Skeletal muscle tissue (tissue), 4 donors: ENCODE results near the gene LILRB1. TPM values are rescaled to one million over a fixed set of nuclear protein-coding genes. Genes with fewer than 3 reads are reported as not detected.

ENCODE experiments used
- H3K27ac ChIP-seq: one replicate; pipeline ENCODE4 v1.7.0; 2013; ENCODE audit warnings: mild to moderate bottlenecking, low read depth, low read length, inconsistent platforms
- H3K27me3 ChIP-seq, 3 donors: one replicate each; pipeline ENCODE4 v1.7.0; 2013; ENCODE audit warnings: low read length in 3 of 3; ENCODE audit not compliant: control insufficient read depth in 3 of 3, insufficient read depth in 3 of 3
- H3K36me3 ChIP-seq, 3 donors: one replicate each; pipeline ENCODE4 v1.7.0; 2013; ENCODE audit warnings: low read length in 3 of 3; ENCODE audit not compliant: control insufficient read depth in 3 of 3, insufficient read depth in 3 of 3
- H3K4me1 ChIP-seq, 3 donors: one replicate each; pipeline ENCODE4 v1.7.0; 2013; ENCODE audit warnings: low read length in 3 of 3, mild to moderate bottlenecking in 3 of 3; ENCODE audit not compliant: control insufficient read depth in 3 of 3, insufficient read depth in 3 of 3
- H3K4me3 ChIP-seq, 3 donors: one replicate each; pipeline ENCODE4 v1.7.0; 2013; ENCODE audit warnings: low read length in 3 of 3
- H3K9ac ChIP-seq, 3 donors: one replicate each; pipeline ENCODE4 v1.7.0; 2013; ENCODE audit warnings: low read length in 3 of 3, mild to moderate bottlenecking in 3 of 3, moderate library complexity in 2 of 3, low read depth in 1 of 3
- H3K9me3 ChIP-seq, 3 donors: one replicate each; pipeline ENCODE4 v1.7.0; 2013; ENCODE audit warnings: low read length in 3 of 3; ENCODE audit not compliant: control insufficient read depth in 3 of 3
- total RNA-seq: library from RNA; depleted of rRNA; stranded (reverse); fragments of >200 nt; gene quantifications from one replicate; pipeline ENCODE4 v1.2.3, GENCODE V29; 2014
- donor health status: Osteomylitis.

Gene LILRB1
- total RNA-seq, 1 donor from 2014 or later: 1.0 TPM

DNA sequence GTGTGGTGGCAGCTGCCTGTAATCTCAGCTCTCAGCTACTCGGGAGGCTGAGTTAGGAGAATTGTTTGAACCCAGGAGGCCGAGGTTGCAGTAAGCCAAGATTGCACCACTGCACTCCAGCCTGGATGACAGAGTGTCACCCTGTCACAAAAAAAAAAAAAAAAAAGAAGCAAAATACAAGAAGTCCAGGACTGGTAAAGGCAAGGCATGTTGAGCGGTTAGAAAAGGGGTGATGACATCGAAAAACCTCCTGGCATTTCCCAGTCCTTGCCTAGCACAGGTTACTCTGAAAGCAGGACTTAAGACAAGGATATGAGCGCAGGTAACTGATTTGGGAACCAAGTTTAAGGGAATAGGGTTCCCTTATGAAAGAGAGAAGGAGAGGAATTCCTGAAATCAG lies 30.0 kb downstream of the LILRB1 start:
- peaks cover 0 to 4% (median 0%) of the 10 kb centered on the region in 3 donors for H3K27me3 ChIP-seq
- peaks cover 0 to 4% (median 0%) of the 10 kb centered on the region in 3 donors for H3K9me3 ChIP-seq
- H3K4me3 ChIP-seq: no peak overlapping the region
- H3K36me3 ChIP-seq: no peaks in the 10 kb centered on the region
- H3K4me1 ChIP-seq: no peaks in the 10 kb centered on the region
- no peak overlapping the region for H3K27ac ChIP-seq
- no peak overlapping the region for H3K9ac ChIP-seq

DNA sequence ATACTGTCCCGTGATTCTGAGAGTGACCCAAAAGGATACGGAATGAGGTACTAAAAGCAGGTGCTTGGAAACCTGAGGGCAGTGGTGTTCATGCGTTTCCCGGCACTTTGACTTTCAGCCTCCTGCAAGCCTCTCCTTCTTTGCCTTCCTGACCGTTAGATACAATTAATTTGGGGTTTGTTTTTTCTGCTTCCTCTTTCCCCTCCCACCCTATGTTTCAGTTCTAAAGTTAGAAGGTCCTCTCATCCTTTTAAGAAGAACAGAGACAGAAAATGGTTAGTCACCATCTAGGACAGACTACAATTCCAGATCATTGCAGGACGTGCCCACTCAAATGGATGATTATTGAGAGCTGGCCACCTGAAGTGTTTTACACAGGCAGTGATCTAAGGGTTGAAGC lies 30.7 kb downstream of the LILRB1 start:
- H3K9me3 ChIP-seq: peaks cover 0 to 5% (median 0%) of the 10 kb centered on the region in 3 donors
- H3K36me3 ChIP-seq: no peaks in the 10 kb centered on the region
- H3K4me3 ChIP-seq: no peak overlapping the region
- H3K9ac ChIP-seq: no peak overlapping the region
- peaks cover 0 to 4% (median 0%) of the 10 kb centered on the region in 3 donors for H3K27me3 ChIP-seq
- H3K27ac ChIP-seq: no peak overlapping the region
- no peaks in the 10 kb centered on the region for H3K4me1 ChIP-seq

DNA sequence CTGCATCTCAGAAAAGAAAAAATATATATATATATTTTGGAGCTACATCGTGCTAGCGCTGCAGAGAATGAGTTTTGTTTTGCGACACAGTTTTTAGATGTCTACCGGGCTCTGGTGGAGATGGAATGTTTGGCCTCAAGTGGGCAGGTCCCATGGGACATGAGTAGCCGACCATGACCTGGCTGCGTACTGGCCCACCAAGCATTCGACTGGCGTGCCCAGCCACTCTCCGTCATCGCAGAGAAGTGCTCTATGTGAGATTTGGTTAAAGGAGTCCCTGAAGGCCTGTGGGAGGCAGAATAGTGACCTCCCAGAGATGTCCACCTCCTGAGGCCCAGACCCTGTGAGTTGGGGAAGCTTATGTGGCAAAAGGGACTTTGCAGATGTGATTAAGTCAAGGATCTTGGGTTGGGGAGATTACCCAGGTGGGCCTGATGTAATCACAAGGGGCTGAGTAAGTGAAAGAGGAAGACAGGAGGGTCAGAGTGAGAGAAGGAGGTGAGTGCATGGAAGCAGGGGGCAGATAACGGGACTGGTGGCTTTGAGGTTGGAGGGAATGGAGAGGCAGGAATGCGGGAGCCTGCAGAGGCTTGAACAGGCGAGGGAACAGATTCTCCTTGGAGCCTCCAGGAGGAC lies 31.7 kb downstream of the LILRB1 start:
- no peaks in the 10 kb centered on the region for H3K4me1 ChIP-seq
- H3K36me3 ChIP-seq: no peaks in the 10 kb centered on the region
- H3K27ac ChIP-seq: no peak overlapping the region
- peaks cover 0 to 5% (median 0%) of the 10 kb centered on the region in 3 donors for H3K9me3 ChIP-seq
- H3K4me3 ChIP-seq: no peak overlapping the region
- H3K9ac ChIP-seq: no peak overlapping the region
- H3K27me3 ChIP-seq: peaks cover 0 to 4% (median 0%) of the 10 kb centered on the region in 3 donors

DNA sequence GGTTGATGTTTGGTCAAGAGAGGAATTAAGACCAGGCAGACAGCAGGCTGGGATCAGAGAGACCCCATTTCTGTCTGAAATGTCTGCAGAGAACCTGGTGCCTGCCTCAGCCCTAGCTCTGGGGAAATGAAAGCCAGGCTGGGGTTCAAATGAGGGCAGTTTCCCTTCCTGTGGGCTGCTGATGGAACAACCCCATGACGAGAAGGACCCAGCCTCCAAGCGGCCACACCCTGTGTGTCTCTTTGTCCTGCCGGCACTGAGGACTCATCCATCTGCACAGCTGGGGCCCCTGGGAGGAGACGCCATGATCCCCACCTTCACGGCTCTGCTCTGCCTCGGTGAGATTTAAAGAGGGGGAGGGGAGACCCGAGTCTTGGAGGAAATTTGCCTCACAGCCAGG lies 32.4 kb downstream of the LILRB1 start, which contains the start of gene LILRB4:
LILRB4 (plus strand) TSS at position 256 of the 400 bp plus-strand sequence; CDS start at position 305, 49 bp downstream.
- no peak within 1 kb of the TSS for H3K27ac ChIP-seq
- H3K4me1 ChIP-seq: no peaks in the 10 kb centered on the region
- peaks cover 0 to 4% (median 0%) of the 10 kb centered on the region in 3 donors for H3K27me3 ChIP-seq
- H3K9ac ChIP-seq: no peak within 1 kb of the TSS
- peaks cover 0 to 5% (median 0%) of the 10 kb centered on the region in 3 donors for H3K9me3 ChIP-seq
- no peak within 1 kb of the TSS for H3K4me3 ChIP-seq
- H3K36me3 ChIP-seq: no peaks in the 10 kb centered on the region

DNA sequence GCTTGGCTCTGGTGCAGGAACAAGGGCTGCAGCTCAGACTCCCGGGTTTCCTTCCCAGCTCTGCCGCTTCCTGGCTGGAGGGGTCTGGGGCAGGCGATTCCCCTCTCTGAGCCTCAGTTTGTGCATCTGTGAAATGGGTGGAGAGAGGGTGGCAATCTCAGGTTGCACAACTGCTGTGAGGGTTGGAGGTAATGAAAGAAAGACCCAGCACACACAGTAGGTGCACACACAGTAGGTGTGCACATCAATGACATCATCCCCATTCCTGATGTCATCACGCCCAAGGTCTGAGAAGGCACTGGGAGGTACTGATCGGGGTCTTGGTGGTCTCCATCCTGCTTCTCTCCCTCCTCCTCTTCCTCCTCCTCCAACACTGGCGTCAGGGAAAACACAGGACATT lies 35.2 kb downstream of the LILRB1 start:
- no peak overlapping the region for H3K27ac ChIP-seq
- peaks cover 0 to 5% (median 0%) of the 10 kb centered on the region in 3 donors for H3K9me3 ChIP-seq
- peaks cover 0 to 4% (median 0%) of the 10 kb centered on the region in 3 donors for H3K27me3 ChIP-seq
- no peak overlapping the region for H3K9ac ChIP-seq
- no peaks in the 10 kb centered on the region for H3K36me3 ChIP-seq
- H3K4me1 ChIP-seq: no peaks in the 10 kb centered on the region
- H3K4me3 ChIP-seq: no peak overlapping the region

DNA sequence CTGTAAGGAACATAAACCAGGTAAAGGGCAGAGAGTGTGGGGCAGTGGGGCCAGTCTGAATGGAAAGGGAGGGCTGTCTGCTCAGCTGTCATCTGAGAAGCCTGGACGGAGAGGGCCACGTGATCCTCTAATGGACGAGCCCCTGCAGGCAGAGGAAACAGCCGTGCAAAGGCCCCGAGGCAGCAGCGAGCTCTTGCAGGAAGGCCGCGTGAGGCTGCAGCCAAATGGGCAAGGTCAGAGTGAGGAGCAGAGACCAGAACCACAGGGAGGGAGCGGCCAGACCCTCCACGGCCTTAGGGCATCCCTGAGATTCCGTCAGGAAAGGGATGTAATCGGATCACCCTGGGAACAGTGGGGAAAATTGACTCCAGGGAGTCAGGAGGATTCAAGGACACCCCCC lies 36.9 kb downstream of the LILRB1 start:
- Histone ChIP-seq H3K27me3 (peaks cover 0 to 4% (median 0%) of the 10 kb centered on the region in 3 donors), H3K9ac (no peak overlapping the region), H3K4me3 (no peak overlapping the region), H3K36me3 (no peaks in the 10 kb centered on the region), H3K4me1 (no peaks in the 10 kb centered on the region), H3K27ac (no peak overlapping the region), H3K9me3 (peaks cover 0 to 2% (median 0%) of the 10 kb centered on the region in 3 donors)

DNA sequence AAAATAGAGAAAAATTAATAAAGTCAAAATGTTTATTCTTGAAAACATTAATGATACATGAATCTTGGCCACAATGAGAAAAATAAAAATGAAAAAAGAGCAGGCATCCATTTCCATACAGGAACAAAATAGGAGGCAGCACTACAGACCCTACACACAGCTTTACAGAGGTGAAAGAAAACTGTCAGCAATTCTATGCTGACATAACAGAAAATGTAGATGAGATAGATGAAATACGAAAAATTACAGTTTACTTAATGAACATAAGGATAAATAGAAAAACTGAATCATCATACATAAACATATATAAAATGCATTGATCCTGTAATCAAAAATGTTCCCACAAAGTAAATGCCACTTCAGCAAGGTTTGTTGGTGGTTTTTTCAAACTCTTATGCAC lies 38.1 kb downstream of the LILRB1 start:
- no peak overlapping the region for H3K27ac ChIP-seq
- no peaks in the 10 kb centered on the region for H3K36me3 ChIP-seq
- peaks cover 0 to 4% (median 0%) of the 10 kb centered on the region in 3 donors for H3K27me3 ChIP-seq
- no peak overlapping the region for H3K9ac ChIP-seq
- H3K4me1 ChIP-seq: no peaks in the 10 kb centered on the region
- peaks cover 0 to 2% (median 0%) of the 10 kb centered on the region in 3 donors for H3K9me3 ChIP-seq
- no peak overlapping the region for H3K4me3 ChIP-seq

DNA sequence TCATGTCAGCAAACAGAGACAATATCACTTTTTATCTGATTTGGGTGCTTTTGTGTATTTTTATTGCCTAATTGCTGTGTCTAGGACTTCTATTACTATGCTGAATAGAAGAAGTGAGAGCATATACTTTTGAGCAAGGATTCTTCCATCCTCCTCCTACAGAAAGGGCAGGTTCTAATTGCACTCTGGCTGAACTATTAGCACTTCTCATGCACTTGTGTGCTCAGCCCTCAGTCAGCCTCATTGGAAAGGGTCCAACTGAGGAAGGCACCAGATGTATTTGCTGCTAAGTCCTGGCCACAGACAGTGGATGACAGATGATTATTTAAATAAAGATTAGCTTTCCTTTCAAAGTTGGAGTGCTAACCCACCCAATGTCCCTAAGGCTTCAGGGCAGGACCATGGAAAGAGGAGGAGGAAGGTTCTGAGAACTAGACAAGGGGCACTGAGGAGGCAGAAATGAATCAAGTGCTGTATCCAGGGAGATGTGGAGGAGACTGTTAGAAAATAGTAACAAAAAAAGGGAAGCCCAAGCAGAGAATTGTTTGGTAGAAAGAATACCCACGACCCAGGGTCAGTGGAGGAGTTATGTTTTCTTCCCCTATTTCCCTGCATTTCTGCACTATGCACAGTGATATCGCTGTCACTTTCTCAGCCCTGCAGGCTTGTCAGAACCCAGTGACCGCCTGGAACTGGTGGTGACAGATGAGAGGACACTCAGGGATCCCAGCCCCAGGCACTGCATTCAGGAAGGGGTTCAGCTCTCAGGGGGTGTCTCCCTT lies 40.5 kb downstream of the LILRB1 start:
- Histone ChIP-seq H3K9me3 (no peaks in the 10 kb centered on the region), H3K27ac (no peak overlapping the region), H3K4me3 (no peak overlapping the region), H3K9ac (no peak overlapping the region), H3K36me3 (no peaks in the 10 kb centered on the region), H3K4me1 (no peaks in the 10 kb centered on the region), H3K27me3 (no peaks in the 10 kb centered on the region)

DNA sequence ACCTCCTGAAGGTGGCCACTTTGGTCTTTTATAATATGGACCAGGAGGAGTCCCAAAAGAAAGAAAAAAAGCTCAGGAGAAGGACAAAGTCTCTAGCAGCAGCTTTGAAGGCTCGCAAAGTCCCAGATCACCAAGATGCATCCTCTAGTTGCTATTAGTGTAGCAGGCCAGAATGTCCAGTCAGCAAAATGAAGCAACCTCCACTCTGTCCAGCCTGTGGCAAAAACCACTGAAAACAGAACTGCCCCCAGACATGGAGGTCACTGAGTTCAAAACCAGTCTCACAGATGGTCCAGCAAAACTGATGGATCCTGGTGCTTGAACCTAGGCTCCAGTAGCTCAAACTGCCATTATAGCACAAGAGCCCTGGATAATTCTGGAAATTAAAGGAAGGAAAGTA lies 42.9 kb downstream of the LILRB1 start:
- H3K4me1 ChIP-seq: no peaks in the 10 kb centered on the region
- H3K27me3 ChIP-seq: peaks cover 0 to 2% (median 0%) of the 10 kb centered on the region in 3 donors
- H3K27ac ChIP-seq: no peak overlapping the region
- H3K4me3 ChIP-seq: no peak overlapping the region
- H3K9me3 ChIP-seq: no peaks in the 10 kb centered on the region
- H3K9ac ChIP-seq: no peak overlapping the region
- H3K36me3 ChIP-seq: no peaks in the 10 kb centered on the region

DNA sequence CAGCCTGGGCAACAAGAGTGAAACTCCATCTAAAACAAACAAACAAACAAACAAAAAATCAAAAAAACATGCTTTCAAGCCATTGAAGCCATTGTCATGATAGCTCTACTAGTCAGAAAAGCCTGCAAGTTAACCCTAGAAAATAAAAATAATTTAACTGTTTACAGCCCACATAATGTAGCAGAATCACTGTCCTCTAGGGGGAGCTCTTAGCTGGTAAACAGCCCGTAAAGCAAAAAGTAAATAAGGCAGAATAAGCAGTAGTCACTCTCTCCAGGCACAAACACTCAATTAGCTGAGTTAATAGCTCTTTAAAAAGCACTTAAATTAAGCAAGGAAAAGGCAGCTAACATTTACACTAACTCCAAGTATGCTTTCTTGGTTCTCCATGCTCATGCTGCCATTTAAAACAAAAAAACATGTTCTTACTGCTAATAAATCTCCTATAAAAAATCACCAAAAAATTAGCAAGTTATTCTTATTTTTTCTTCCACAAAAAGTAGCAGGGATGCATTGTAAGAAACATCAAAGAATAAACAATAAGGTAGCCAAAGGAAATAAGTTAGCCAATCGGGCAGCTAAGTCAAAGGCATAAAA lies 43.8 kb downstream of the LILRB1 start:
- H3K9me3 ChIP-seq: no peaks in the 10 kb centered on the region
- no peaks in the 10 kb centered on the region for H3K4me1 ChIP-seq
- peaks cover 0 to 2% (median 0%) of the 10 kb centered on the region in 3 donors for H3K27me3 ChIP-seq
- no peak overlapping the region for H3K27ac ChIP-seq
- no peak overlapping the region for H3K9ac ChIP-seq
- no peaks in the 10 kb centered on the region for H3K36me3 ChIP-seq
- H3K4me3 ChIP-seq: no peak overlapping the region
